ENCODE results near the gene RASGRF2.

DNA sequence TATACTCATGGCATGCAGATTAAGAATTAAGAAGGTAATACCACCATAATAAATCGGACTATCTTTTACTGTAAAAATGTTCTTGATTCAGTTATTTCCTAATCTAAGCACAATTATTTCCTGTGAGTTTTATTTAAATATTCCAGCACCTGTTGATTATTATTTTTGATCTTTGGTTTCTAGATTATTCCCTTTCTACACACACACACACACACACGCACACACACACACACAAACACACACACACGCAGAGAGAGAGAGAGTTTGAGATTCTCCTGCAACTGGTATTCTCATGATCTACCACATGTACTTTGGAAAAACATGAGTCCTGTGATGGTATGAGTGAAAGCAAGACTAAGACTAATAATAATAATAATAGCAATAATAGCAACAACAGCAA, 256.0 kb downstream of the RASGRF2 start:
- no peak for TF ChIP-seq EP300 (conservative IDR thresholded peaks at IDR 0.05; ENCODE audit: poor library complexity, severe bottlenecking)
- no peak for TF ChIP-seq MXI1 (conservative IDR thresholded peaks at IDR 0.05; ENCODE audit: poor library complexity, severe bottlenecking)
- no peak for TF ChIP-seq RAD21 (conservative IDR thresholded peaks at IDR 0.05)
- TF ChIP-seq, protein P1, sequence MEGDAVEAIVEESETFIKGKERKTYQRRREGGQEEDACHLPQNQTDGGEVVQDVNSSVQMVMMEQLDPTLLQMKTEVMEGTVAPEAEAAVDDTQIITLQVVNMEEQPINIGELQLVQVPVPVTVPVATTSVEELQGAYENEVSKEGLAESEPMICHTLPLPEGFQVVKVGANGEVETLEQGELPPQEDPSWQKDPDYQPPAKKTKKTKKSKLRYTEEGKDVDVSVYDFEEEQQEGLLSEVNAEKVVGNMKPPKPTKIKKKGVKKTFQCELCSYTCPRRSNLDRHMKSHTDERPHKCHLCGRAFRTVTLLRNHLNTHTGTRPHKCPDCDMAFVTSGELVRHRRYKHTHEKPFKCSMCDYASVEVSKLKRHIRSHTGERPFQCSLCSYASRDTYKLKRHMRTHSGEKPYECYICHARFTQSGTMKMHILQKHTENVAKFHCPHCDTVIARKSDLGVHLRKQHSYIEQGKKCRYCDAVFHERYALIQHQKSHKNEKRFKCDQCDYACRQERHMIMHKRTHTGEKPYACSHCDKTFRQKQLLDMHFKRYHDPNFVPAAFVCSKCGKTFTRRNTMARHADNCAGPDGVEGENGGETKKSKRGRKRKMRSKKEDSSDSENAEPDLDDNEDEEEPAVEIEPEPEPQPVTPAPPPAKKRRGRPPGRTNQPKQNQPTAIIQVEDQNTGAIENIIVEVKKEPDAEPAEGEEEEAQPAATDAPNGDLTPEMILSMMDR (IDR thresholded peaks at IDR 0.05; ENCODE audit: poor library complexity, severe bottlenecking), result no peak
- no peak for TF ChIP-seq POLR2AphosphoS5 (IDR thresholded peaks at IDR 0.05)
- TF ChIP-seq, protein P2, sequence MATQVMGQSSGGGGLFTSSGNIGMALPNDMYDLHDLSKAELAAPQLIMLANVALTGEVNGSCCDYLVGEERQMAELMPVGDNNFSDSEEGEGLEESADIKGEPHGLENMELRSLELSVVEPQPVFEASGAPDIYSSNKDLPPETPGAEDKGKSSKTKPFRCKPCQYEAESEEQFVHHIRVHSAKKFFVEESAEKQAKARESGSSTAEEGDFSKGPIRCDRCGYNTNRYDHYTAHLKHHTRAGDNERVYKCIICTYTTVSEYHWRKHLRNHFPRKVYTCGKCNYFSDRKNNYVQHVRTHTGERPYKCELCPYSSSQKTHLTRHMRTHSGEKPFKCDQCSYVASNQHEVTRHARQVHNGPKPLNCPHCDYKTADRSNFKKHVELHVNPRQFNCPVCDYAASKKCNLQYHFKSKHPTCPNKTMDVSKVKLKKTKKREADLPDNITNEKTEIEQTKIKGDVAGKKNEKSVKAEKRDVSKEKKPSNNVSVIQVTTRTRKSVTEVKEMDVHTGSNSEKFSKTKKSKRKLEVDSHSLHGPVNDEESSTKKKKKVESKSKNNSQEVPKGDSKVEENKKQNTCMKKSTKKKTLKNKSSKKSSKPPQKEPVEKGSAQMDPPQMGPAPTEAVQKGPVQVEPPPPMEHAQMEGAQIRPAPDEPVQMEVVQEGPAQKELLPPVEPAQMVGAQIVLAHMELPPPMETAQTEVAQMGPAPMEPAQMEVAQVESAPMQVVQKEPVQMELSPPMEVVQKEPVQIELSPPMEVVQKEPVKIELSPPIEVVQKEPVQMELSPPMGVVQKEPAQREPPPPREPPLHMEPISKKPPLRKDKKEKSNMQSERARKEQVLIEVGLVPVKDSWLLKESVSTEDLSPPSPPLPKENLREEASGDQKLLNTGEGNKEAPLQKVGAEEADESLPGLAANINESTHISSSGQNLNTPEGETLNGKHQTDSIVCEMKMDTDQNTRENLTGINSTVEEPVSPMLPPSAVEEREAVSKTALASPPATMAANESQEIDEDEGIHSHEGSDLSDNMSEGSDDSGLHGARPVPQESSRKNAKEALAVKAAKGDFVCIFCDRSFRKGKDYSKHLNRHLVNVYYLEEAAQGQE (IDR thresholded peaks at IDR 0.05; ENCODE audit: borderline replicate concordance), result no peak
- TF ChIP-seq EZH2 (IDR thresholded peaks at IDR 0.05; ENCODE audit: borderline replicate concordance, insufficient read depth, low read length, poor library complexity, severe bottlenecking), result no peak
- TF ChIP-seq TAF1 (IDR thresholded peaks at IDR 0.05; ENCODE audit: low read depth), result no peak
- no peak for TF ChIP-seq SMC3 (conservative IDR thresholded peaks at IDR 0.05; ENCODE audit: poor library complexity)
